ENCODE data around the gene NASP. TPM values are rescaled to one million over a fixed set of nuclear protein-coding genes. Genes with fewer than 3 reads are reported as not detected.

The NASP gene
- total and polyA plus RNA-seq, 2 of the 13 experiments (the other 11 are each of a cell fraction or from before 2014, with no cell fraction given) = 132 to 256 TPM

- TF ChIP-seq RARG (CRISPR knock-in tag; IDR thresholded peaks at IDR 0.05; ENCODE audit: low read depth) (no peak), DBP (CRISPR knock-in tag; IDR thresholded peaks at IDR 0.05; ENCODE audit: not compliant biosample characterization) (no peak), ZHX1 (CRISPR knock-in tag; IDR thresholded peaks at IDR 0.05; ENCODE audit: low read depth) (no peak; the same call in 1 of the 2 replicates), ZSCAN22 (CRISPR knock-in tag; IDR thresholded peaks at IDR 0.05) (no peak), FLYWCH1 (CRISPR knock-in tag; IDR thresholded peaks at IDR 0.05) (no peak), SIX4 (CRISPR knock-in tag; IDR thresholded peaks at IDR 0.05) (no peak), PBX2 (CRISPR knock-in tag; IDR thresholded peaks at IDR 0.05) (no peak), SP2 (CRISPR knock-in tag; IDR thresholded peaks at IDR 0.05) (peak; percentile 69), TGIF2 (CRISPR knock-in tag; IDR thresholded peaks at IDR 0.05) (peak; percentile 8; the same call in 1 of the 2 replicates), IKZF5 (CRISPR knock-in tag; IDR thresholded peaks at IDR 0.05) (no peak; the same call in 1 of the 2 replicates), PAF1 (CRISPR knock-in tag; IDR thresholded peaks at IDR 0.05) (no peak), KAT8 (CRISPR knock-in tag; IDR thresholded peaks at IDR 0.05) (peak; percentile 56; the same call in 1 of the 2 replicates), ZNF687 (CRISPR knock-in tag; IDR thresholded peaks at IDR 0.05) (no peak), ZNF766 (CRISPR knock-in tag; IDR thresholded peaks at IDR 0.05; ENCODE audit: borderline replicate concordance) (no peak), ZNF138 (CRISPR knock-in tag; IDR thresholded peaks at IDR 0.05; ENCODE audit: low read depth) (no peak), SAFB2 (CRISPR knock-in tag; IDR thresholded peaks at IDR 0.05; ENCODE audit: borderline replicate concordance, low read depth) (no peak), SKIL (CRISPR knock-in tag; IDR thresholded peaks at IDR 0.05; ENCODE audit: borderline replicate concordance) (no peak)
These were observed at the start of gene NASP (continued) for GRCh38 chr1:45583666-45584350.

Measured in HepG2 (cell line).